H9 (cell line): ENCODE data around the gene WDPCP. TPM values are rescaled to one million over a fixed set of nuclear protein-coding genes. Genes with fewer than 3 reads are reported as not detected.
A peak's percentile ranks its signal among the peaks of the same experiment; 100 is the strongest.

Source experiments
- DNase-seq: peaks from one replicate; pipeline ENCODE4 v3.0.0-alpha.2; 2017
- H2AFZ ChIP-seq: one replicate; pipeline ENCODE4 v1.6.1; 2013; ENCODE audit warnings: mild to moderate bottlenecking, low read length, control low read depth, moderate library complexity
- H2AK5ac ChIP-seq: 2 replicates; pipeline ENCODE4 v1.6.1; 2013; ENCODE audit warnings: low read length, control low read depth, mixed read lengths; ENCODE audit not compliant: insufficient read length
- H2BK120ac ChIP-seq: one replicate; pipeline ENCODE4 v1.6.1; 2013; ENCODE audit warnings: low read depth, mild to moderate bottlenecking, low read length, control low read depth, inconsistent platforms; ENCODE audit not compliant: poor library complexity, severe bottlenecking
- H2BK12ac ChIP-seq: 2 replicates; pipeline ENCODE4 v1.6.1; 2013; ENCODE audit warnings: low read length, control low read depth, mixed read lengths, low read depth; ENCODE audit not compliant: insufficient read length
- H2BK15ac ChIP-seq: 2 replicates; pipeline ENCODE4 v1.6.1; 2013; ENCODE audit warnings: low read depth, low read length, control low read depth
- H2BK20ac ChIP-seq: one replicate; pipeline ENCODE4 v1.6.1; 2013; ENCODE audit warnings: low read depth, mild to moderate bottlenecking, low read length, control low read depth, inconsistent platforms; ENCODE audit not compliant: poor library complexity, severe bottlenecking
- H2BK5ac ChIP-seq: 2 replicates; pipeline ENCODE4 v1.6.1; 2013; ENCODE audit warnings: low read length, control low read depth, mixed read lengths; ENCODE audit not compliant: insufficient read length
- H3K14ac ChIP-seq: 2 replicates; pipeline ENCODE4 v1.6.1; 2013; ENCODE audit warnings: low read length, control low read depth; ENCODE audit not compliant: insufficient read depth
- H3K18ac ChIP-seq: 2 replicates; pipeline ENCODE4 v1.6.1; 2013; ENCODE audit warnings: low read depth, mild to moderate bottlenecking, mixed read lengths, low read length, control low read depth; ENCODE audit not compliant: insufficient read length
- H3K23ac ChIP-seq: 2 replicates; pipeline ENCODE4 v1.6.1; 2013; ENCODE audit warnings: low read length, control low read depth, mixed read lengths, low read depth; ENCODE audit not compliant: insufficient read length
- H3K23me2 ChIP-seq: 2 replicates; pipeline ENCODE4 v1.6.1; 2013; ENCODE audit warnings: low read depth, mild to moderate bottlenecking, mixed read lengths, low read length, control low read depth; ENCODE audit not compliant: insufficient read length, poor library complexity, severe bottlenecking
- H3K27ac ChIP-seq: 2 replicates; pipeline ENCODE4 v1.5.1; 2013; ENCODE audit warnings: low read length, control low read depth, mixed read lengths, low read depth; ENCODE audit not compliant: insufficient read length
- H3K27me3 ChIP-seq: 2 replicates; pipeline ENCODE4 v1.6.1; 2013; ENCODE audit warnings: low read length, control low read depth, inconsistent platforms; ENCODE audit not compliant: insufficient read depth
- H3K4ac ChIP-seq: 2 replicates; pipeline ENCODE4 v1.6.1; 2013; ENCODE audit warnings: low read depth, mild to moderate bottlenecking, control low read depth, inconsistent platforms, low read length, moderate library complexity
- H3K4me1 ChIP-seq: 2 replicates; pipeline ENCODE4 v1.6.1; 2013; ENCODE audit warnings: low read length, control low read depth, inconsistent platforms; ENCODE audit not compliant: insufficient read depth
- H3K4me2 ChIP-seq: 2 replicates; pipeline ENCODE4 v1.6.1; 2013; ENCODE audit warnings: low read length, control low read depth, mixed read lengths; ENCODE audit not compliant: insufficient read length, insufficient read depth
- H3K56ac ChIP-seq: 2 replicates; pipeline ENCODE4 v1.6.1; 2013; ENCODE audit warnings: low read depth, mild to moderate bottlenecking, mixed read lengths, low read length, control low read depth; ENCODE audit not compliant: insufficient read length
- H3K79me1 ChIP-seq: 2 replicates; pipeline ENCODE4 v1.6.1; 2013; ENCODE audit warnings: low read depth, mild to moderate bottlenecking, moderate library complexity, low read length, control low read depth, inconsistent platforms; ENCODE audit not compliant: insufficient read depth, poor library complexity, severe bottlenecking
- H3K79me2 ChIP-seq: 2 replicates; pipeline ENCODE4 v1.6.1; 2013; ENCODE audit warnings: low read length, control low read depth, inconsistent platforms; ENCODE audit not compliant: insufficient read depth
- H3K9ac ChIP-seq: 2 replicates; pipeline ENCODE4 v1.6.1; 2013; ENCODE audit warnings: low read length, control low read depth, mixed read lengths; ENCODE audit not compliant: insufficient read length; ENCODE audit errors: extremely low read depth
- H3K9me3 ChIP-seq: one replicate; pipeline ENCODE4 v1.6.1; 2013; ENCODE audit warnings: low read depth, low read length, inconsistent platforms; ENCODE audit not compliant: control insufficient read depth
- H3T11ph ChIP-seq: one replicate; pipeline ENCODE4 v1.6.1; 2013; ENCODE audit warnings: mild to moderate bottlenecking, low read length, control low read depth, inconsistent platforms
- H4K20me1 ChIP-seq: one replicate; pipeline ENCODE4 v1.6.1; 2013; ENCODE audit not compliant: control insufficient read depth, insufficient read length, insufficient read depth
- H4K5ac ChIP-seq: 2 replicates; pipeline ENCODE4 v1.6.1; 2013; ENCODE audit warnings: low read depth, mild to moderate bottlenecking, mixed read lengths, low read length, control low read depth; ENCODE audit not compliant: insufficient read length
- H4K8ac ChIP-seq: replicated peaks from 2 replicates; pipeline ENCODE4 v1.6.1; 2013; ENCODE audit warnings: low read length, control low read depth, mixed read lengths, low read depth; ENCODE audit not compliant: insufficient read length
- H4K91ac ChIP-seq: 2 replicates; pipeline ENCODE4 v1.6.1; 2013; ENCODE audit warnings: low read depth, mild to moderate bottlenecking, moderate library complexity, mixed read lengths, low read length, control low read depth; ENCODE audit not compliant: insufficient read length
- H3K27ac Mint-ChIP-seq, 3 experiments: 2 replicates in 2 of 3; 3 replicates in 1 of 3; pipeline ENCODE4 v1.8.0; 2020 to 2021; ENCODE audit warnings: mixed read lengths in 3 of 3, mild to moderate bottlenecking in 1 of 3, moderate library complexity in 1 of 3
- H3K27me3 Mint-ChIP-seq: 2 replicates; pipeline ENCODE4 v1.8.0; 2021; ENCODE audit warnings: low read depth, mild to moderate bottlenecking, moderate library complexity, mixed read lengths
- H3K36me3 Mint-ChIP-seq, 3 experiments: 2 replicates in 2 of 3; 3 replicates in 1 of 3; pipeline ENCODE4 v1.8.0; 2020 to 2021; ENCODE audit warnings: low read depth in 3 of 3, mixed read lengths in 3 of 3; ENCODE audit not compliant: insufficient read depth in 1 of 3
- H3K4me1 Mint-ChIP-seq, 2 experiments: 2 replicates each; pipeline ENCODE4 v1.8.0; 2020; ENCODE audit warnings: mixed read lengths in 2 of 2
- H3K4me3 Mint-ChIP-seq, 2 experiments: 2 replicates in 1 of 2; 3 replicates in 1 of 2; pipeline ENCODE4 v1.8.0; 2020 to 2021; ENCODE audit warnings: mild to moderate bottlenecking in 2 of 2, mixed read lengths in 2 of 2, moderate library complexity in 1 of 2
- H3K9me3 Mint-ChIP-seq, 2 experiments: 2 replicates in 1 of 2; 3 replicates in 1 of 2; pipeline ENCODE4 v1.8.0; 2020; ENCODE audit warnings: mild to moderate bottlenecking in 2 of 2, mixed read lengths in 2 of 2, moderate library complexity in 1 of 2
- CTCF ChIP-seq: fragments of 200-600 bp; sonication (generic); conservative IDR thresholded peaks from 3 replicates; pipeline ENCODE4 v1.8.0; 2021; ENCODE audit warnings: antibody characterized with exemption, mild to moderate bottlenecking
- total RNA-seq: library from RNA; stranded (reverse); gene quantifications from 2 replicates; pipeline ENCODE4 v1.2.1, GENCODE V29; 2021

WDPCP gene
- total RNA-seq, 1 experiment from 2014 or later: 22.4 TPM

GRCh38 chr2:63432373-63432772 is 155.9 kb downstream of the WDPCP start:
- Histone ChIP-seq H3K18ac (no peak overlapping the region), H3K23me2 (no peaks in the 10 kb centered on the region), H2BK20ac (no peak overlapping the region), H4K8ac (no peak overlapping the region), H4K20me1 (no peaks in the 10 kb centered on the region), H2BK120ac (no peak overlapping the region), H4K5ac (no peak overlapping the region), H2BK12ac (no peak overlapping the region), H2BK5ac (no peak overlapping the region), H3K4me2 (no peak overlapping the region), H3K56ac (no peak overlapping the region), H3K79me2 (no peaks in the 10 kb centered on the region), H3K4ac (no peak overlapping the region), H2BK15ac (no peak overlapping the region), H4K91ac (no peak overlapping the region), H3T11ph (no peak overlapping the region), H3K4me1 (no peaks in the 10 kb centered on the region), H3K9ac (no peak overlapping the region), H3K23ac (no peak overlapping the region), H3K9me3 (no peaks in the 10 kb centered on the region), H3K79me1 (no peaks in the 10 kb centered on the region), H3K27ac (no peak overlapping the region), H2AFZ (no peak overlapping the region), H3K14ac (no peak overlapping the region), H3K27me3 (no peaks in the 10 kb centered on the region), H2AK5ac (no peak overlapping the region)
- peak overlapping the region in 1 of 3 experiments; percentile 73; a peak in 2 of 7 replicates for H3K27ac Mint-ChIP-seq
- peaks cover 2 to 22% (median 20%) of the 10 kb centered on the region in 3 experiments; a peak in 6 of 7 replicates for H3K36me3 Mint-ChIP-seq
- no peaks in the 10 kb centered on the region for H3K27me3 Mint-ChIP-seq
- H3K9me3 Mint-ChIP-seq: no peaks in the 10 kb centered on the region; a peak in 1 of 5 replicates
- no peak for TF ChIP-seq CTCF
- H3K4me1 Mint-ChIP-seq: 0 out of 4 replicates have a peak, but pooled peaks cover 0 to 9% of the 10 kb centered on the region in 2 experiments
- DNase-seq: no peak
- no peak overlapping the region for H3K4me3 Mint-ChIP-seq
